Activated T-helper 9 cell treated with anti-CD3 and anti-CD28 coated beads, Interleukin-2, amount 50 U/mL, for 16 hours (primary cell): ENCODE data around the gene LPCAT4.
"Not testable (repeated sequence)": the region's sequence is repeated elsewhere in the genome, so short reads cannot be mapped to it uniquely, and the experiment has no call there.

Experiments
- DNase-seq: peaks from one replicate; pipeline ENCODE4 v3.0.0-alpha.2; 2020; ENCODE audit warnings: low read depth

Gene LPCAT4, protein sequence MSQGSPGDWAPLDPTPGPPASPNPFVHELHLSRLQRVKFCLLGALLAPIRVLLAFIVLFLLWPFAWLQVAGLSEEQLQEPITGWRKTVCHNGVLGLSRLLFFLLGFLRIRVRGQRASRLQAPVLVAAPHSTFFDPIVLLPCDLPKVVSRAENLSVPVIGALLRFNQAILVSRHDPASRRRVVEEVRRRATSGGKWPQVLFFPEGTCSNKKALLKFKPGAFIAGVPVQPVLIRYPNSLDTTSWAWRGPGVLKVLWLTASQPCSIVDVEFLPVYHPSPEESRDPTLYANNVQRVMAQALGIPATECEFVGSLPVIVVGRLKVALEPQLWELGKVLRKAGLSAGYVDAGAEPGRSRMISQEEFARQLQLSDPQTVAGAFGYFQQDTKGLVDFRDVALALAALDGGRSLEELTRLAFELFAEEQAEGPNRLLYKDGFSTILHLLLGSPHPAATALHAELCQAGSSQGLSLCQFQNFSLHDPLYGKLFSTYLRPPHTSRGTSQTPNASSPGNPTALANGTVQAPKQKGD

DNA sequence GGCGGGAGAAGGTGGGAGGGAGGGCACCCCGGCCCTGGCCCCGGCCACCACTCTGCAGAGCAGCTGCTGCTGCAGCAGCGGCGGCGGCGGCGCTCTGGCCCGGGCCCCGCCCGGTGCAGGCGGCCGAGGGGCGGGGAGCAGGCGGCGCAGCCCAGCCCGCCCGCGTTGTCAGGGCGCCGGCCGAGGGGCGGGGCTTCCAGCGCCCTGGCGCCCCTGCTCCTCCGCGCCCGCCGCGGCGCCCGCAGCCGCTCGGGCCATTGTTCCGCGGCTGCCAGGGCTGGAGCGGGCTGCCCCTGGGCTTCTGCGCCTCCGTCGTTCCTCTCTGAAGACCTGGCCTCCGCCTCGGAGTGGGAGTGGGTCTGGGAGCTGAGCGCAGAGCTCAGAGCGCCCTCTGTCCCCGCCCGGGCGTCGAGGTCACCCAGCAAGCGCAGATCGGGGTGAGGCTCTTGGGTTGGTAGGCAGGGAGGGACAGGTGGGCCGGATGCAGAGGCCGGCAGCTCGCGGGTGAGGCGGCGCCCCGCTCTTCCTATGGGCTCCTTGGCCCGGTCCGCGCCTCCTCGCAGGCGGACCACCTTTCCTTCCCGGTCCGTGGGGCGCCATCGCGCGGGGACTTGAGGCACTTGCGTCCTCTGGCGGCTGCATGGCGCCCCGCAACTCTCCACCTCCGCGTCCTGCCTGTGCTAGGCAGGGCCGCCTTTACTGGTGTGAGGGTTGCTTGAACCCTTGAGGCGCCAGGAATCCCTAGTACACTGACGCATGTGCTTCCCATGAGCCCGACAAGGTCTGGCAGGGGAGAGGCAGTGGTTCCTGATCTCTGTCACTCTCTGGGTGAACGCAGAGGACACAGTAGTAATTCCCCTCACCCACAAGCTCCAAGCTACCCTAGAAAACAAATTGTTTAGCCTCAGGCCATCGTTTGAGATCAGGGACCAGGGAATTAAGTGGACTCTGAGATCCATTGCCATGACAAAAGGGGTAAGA lies at the start of gene LPCAT4:
LPCAT4 (minus strand) TSS at position 96 of the 981 bp plus-strand sequence. CDS start 96 bp downstream, outside the sequence.
- DNase-seq: peak; percentile 82

GRCh38 chr15:34409511-34409910 lies 42.5 kb upstream of the LPCAT4 start:
- not testable (repeated sequence) for DNase-seq

- DNase-seq: not testable (repeated sequence)
Measured at GRCh38 chr15:34408973-34409372, 42.0 kb upstream of the LPCAT4 start.

DNA sequence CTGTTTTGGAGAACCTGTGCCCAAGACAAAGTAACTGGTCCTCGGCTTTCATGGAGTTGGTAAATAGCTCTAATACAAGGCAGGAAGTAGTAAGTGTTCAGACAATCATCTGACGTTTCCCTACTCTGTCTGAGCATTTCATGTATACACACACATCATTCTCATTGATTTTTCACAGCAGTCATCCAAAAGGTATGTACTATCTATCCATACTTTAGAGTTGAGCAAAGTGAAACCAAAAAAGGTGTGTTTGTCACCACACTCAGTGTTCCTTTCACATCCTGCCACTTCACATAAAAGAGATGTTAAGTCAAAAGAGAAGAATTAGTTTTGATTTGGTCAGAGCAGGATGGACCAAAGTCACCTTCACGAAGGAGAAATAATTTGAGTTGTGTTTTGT lies 36.9 kb upstream of the LPCAT4 start:
- DNase-seq: not testable (repeated sequence)

DNA sequence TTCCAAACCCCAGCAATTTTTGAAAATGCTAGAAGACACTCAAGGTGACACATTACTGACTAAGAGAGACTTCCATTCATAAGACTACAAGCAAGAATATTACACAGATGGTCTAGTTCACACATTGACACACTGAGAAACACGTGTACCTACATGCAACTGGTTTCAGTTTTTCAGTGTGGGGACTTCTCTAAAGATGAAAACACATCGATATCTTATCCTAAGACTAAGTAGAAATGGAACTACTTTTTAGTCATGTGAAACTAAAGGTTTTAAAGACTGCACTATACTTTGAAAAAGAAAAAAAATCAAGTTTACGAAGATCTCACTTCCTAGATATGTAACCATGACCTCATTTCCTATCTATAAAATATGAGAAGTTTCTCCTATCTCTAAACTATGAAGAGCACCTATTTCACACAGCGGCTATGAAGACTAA lies 36.2 kb upstream of the LPCAT4 start:
- not testable (repeated sequence) for DNase-seq

DNA sequence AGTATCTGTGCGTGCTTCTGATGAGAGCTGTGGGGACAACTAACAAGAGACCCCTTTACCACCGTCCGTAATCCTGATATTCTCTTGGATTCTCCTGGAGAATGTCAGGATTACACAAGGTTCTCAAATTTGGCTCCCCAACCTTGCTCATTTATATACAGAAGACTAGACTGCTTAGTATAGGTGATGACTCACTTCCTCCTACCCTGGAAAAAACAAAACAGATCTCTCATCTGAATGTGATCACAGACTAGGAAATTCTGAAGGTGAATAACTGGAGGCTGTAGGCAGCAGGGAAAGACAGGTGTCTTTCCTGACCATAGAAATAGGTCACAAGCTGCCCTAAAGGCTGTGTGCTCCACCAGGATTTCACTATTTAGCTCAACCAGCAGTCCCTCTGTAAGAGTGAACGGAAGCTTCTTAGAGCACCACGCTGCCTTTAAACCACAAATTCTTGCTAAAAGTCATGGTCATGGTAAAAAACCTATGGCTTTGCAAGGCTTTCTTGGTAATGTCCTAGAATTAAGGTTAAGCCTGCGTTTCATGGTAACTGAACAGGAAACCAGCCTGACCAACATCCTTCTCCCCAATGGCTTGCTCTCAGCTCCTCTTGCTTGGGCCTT lies 30.8 kb upstream of the LPCAT4 start:
- not testable (repeated sequence) for DNase-seq

DNA sequence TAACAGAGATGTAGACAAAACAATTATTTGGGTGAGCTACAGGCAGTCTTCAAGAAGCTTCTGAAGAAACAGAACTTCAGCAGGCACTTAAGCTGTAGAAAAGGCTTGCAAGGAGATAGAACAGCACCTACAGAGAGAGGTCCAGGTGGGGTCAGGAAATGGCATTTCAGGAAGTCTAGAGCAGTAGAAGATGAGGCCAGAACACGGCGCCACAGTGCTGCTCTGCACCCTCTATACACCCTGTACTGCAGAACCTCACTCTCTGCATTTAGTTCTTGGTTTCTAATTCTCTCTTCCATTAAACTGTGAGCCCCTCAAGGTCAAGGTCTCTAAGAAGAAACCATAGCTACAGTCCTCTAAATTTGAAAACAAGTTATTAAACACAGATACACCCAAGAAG lies 26.0 kb upstream of the LPCAT4 start:
- DNase-seq: not testable (repeated sequence)

DNA sequence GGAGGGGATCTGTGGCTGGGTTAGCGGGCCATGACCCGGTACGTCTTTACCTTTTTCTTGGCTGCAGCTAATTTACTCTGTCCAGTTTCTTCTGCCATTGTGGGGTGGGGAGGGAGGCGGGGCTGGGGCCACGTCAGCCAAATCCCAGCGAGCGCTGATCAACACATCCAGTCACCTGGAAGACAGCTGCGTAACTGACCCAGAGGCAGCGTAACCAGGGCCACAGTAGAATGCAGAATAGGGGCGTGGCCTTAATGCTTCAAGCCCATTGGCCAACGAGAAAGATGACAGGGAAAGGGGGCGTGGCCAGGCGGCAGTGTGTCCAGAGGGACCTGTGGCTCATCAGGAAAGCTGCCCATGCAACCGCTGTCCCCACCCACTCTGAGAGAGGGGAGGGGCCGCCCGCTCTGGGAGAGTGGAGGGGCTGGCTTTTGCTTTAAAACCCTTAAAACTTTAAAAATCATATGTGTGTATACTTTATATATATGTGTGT lies 22.6 kb upstream of the LPCAT4 start:
- DNase-seq: not testable (repeated sequence)

DNA sequence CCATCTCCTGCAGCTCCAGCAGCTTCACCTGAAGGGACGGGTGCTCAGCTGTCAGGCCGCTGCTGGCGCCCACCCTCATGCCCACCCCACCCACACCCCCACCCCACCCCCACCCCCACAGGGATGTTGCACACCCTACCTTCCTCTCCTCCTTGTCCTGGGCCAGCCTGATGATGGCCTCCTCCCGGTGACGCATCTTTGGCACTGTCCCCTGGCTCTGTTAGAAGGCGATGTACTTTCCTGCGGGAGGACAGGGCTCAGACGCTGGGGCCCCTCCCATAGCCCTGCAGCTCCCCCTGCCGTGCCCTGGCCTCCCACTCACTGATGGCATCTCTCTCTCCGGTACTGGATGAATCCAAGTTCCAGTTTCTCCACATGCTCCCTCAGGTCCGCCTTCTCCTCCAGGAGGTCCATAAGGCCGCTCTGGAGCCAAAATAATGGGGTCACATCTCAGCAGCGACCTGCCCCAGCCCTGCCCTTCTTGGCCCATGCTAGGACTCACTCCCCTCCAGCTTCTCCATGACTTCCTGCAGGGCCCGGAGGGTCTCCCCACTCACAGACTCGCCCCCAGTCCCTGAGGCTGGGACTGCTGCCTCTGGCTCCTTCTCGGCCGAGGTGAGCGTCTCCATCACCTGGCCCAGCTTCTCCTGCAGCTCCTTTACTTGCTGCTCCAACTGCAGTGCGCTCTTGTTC lies 15.0 kb upstream of the LPCAT4 start:
- not testable (repeated sequence) for DNase-seq

DNA sequence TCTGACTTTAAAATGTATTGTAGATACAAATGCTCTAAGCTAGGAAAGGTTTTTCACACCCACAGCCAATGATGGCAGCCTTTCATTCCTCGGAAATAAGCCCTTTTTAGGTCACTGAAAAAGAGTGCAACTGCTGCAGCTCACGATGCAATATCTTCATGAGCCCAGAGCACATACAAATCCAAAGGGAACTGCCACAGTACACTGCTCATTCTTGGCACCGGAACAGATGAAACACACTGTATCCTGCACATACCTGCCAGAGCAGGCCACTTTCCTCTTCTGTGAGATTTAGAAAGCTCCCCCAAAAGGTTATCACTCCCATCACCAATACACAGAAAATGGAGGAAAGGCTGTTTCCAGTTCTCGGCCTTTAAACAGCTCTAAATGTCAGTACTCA lies 13.5 kb upstream of the LPCAT4 start:
- not testable (repeated sequence) for DNase-seq

GRCh38 chr15:34376856-34377255 lies 9.9 kb upstream of the LPCAT4 start:
- DNase-seq: no peak

GRCh38 chr15:34375541-34375940 lies 8.5 kb upstream of the LPCAT4 start:
- not testable (repeated sequence) for DNase-seq

- DNase-seq: no peak
Measured at GRCh38 chr15:34374816-34375215, 7.8 kb upstream of the LPCAT4 start.

GRCh38 chr15:34373951-34374350 lies 7.0 kb upstream of the LPCAT4 start:
- DNase-seq: no peak

DNA sequence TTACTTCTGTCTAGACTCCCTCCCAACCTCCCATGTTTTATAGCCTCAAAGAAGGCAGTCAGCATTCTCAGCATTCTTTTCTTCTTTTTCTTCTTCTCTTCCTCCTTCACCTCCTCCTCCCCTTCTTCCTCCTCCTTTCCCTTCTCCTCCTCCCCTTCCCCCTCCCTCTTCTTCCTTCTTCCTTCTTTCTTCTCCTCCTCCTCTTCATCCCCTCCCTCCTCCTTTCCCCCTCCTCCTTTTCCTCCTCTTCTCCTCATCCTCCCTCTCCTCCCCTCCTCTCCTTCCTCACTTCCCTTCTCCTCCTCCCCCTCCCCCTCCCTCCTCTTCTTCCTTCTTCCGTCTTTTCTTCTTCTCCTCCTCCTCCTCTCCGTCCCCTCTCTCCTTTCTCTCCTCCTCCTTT lies 3.6 kb upstream of the LPCAT4 start:
- DNase-seq: no peak

- DNase-seq: no peak
Measured at GRCh38 chr15:34370129-34370528, 3.1 kb upstream of the LPCAT4 start.

- DNase-seq: peak; percentile 35
Measured at GRCh38 chr15:34366271-34367065, 528 bp downstream of the LPCAT4 start.

DNA sequence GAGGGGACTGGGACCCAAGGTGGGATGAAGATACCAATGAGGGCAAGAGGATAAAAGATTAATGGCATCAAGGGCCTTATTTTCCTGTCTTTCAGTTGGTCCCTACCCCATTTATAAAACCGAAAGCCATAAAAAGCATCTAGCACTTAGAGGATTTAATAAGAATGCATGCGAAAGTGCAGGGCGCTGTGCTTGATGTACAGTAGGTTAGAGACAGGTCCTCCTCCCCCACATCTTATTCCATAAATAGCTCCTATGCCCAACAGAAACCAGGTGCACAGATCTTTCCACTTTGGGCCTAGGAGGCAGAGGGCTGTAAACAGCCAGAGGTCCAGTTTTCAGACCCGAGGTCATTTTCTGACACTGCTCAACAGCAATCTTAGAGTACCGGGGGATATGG lies 1.2 kb downstream of the LPCAT4 start:
- DNase-seq: no peak

DNA sequence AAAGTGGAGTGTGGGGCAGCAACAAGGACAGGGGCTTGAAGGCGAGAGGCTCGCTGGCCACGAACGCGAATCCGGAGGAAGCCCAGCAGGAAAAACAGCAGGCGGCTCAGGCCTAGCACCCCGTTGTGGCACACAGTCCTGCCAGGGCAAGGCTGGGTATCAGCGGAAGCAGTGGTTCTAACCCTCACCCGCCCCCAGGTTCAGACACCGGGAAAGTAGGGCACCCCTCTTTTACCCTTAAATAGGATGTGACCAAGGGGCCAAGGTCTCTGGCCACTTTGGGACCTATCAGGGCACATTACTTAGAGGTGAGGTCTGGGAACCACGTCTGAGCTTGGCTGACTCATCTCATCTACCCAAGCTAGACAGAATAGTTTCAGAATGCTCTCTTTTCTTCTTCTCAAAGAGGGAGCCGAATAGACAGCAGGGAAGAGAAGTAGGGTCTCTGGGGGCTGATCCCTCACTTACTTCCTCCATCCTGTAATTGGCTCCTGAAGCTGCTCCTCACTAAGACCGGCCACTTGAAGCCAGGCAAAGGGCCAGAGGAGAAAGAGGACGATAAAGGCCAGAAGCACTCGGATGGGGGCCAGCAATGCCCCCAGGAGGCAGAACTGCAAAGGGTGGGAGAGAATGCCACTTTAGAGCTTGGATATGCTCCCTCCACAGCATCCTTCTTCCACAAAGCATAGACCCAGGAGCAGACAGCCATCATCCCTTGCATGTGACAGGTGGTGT lies 1.7 kb downstream of the LPCAT4 start:
- no peak for DNase-seq

GRCh38 chr15:34364041-34364440 lies 3.0 kb downstream of the LPCAT4 start:
- DNase-seq: no peak
